ENCODE results near the gene AMPD3.

GRCh38 chr11:10485646-10486045 lies 30.6 kb downstream of the AMPD3 start:
- TF ChIP-seq CTCF (optimal IDR thresholded peaks at IDR 0.05 in 1 of 3, IDR thresholded peaks at IDR 0.05 in 1 of 3, conservative IDR thresholded peaks at IDR 0.05 in 1 of 3; ENCODE audit: extremely low read depth in 1 of 3, insufficient read depth in 2 of 3, low read length in 3 of 3) (no peak), EZH2 (IDR thresholded peaks at IDR 0.05; ENCODE audit: low read length) (no peak)

Data from keratinocyte (primary cell).